ENCODE measurements around the gene TRIM13. TPM values are rescaled to one million over a fixed set of nuclear protein-coding genes. Genes with fewer than 3 reads are reported as not detected.

Gene TRIM13
- total and polyA plus RNA-seq, 2 of the 13 experiments (the other 11 are each of a cell fraction or from before 2014, with no cell fraction given) = 22.0 to 24.4 TPM

- TF ChIP-seq, protein P1, sequence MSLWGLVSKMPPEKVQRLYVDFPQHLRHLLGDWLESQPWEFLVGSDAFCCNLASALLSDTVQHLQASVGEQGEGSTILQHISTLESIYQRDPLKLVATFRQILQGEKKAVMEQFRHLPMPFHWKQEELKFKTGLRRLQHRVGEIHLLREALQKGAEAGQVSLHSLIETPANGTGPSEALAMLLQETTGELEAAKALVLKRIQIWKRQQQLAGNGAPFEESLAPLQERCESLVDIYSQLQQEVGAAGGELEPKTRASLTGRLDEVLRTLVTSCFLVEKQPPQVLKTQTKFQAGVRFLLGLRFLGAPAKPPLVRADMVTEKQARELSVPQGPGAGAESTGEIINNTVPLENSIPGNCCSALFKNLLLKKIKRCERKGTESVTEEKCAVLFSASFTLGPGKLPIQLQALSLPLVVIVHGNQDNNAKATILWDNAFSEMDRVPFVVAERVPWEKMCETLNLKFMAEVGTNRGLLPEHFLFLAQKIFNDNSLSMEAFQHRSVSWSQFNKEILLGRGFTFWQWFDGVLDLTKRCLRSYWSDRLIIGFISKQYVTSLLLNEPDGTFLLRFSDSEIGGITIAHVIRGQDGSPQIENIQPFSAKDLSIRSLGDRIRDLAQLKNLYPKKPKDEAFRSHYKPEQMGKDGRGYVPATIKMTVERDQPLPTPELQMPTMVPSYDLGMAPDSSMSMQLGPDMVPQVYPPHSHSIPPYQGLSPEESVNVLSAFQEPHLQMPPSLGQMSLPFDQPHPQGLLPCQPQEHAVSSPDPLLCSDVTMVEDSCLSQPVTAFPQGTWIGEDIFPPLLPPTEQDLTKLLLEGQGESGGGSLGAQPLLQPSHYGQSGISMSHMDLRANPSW (CRISPR knock-in tag; IDR thresholded peaks at IDR 0.05; ENCODE audit: borderline replicate concordance) = no peak
- TF ChIP-seq RFXAP (CRISPR knock-in tag; IDR thresholded peaks at IDR 0.05; ENCODE audit: borderline replicate concordance) = no peak
- TF ChIP-seq, protein P2, sequence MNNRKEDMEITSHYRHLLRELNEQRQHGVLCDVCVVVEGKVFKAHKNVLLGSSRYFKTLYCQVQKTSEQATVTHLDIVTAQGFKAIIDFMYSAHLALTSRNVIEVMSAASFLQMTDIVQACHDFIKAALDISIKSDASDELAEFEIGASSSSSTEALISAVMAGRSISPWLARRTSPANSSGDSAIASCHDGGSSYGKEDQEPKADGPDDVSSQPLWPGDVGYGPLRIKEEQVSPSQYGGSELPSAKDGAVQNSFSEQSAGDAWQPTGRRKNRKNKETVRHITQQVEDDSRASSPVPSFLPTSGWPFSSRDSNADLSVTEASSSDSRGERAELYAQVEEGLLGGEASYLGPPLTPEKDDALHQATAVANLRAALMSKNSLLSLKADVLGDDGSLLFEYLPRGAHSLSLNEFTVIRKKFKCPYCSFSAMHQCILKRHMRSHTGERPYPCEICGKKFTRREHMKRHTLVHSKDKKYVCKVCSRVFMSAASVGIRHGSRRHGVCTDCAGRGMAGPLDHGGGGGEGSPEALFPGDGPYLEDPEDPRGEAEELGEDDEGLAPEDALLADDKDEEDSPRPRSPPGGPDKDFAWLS (CRISPR knock-in tag; IDR thresholded peaks at IDR 0.05; ENCODE audit: borderline replicate concordance) = no peak
- TF ChIP-seq ZNF446 (CRISPR knock-in tag; IDR thresholded peaks at IDR 0.05) = 0 out of 2 replicates have a peak, but pooled peaks have one; percentile 36
- no peak for TF ChIP-seq PHF20 (CRISPR knock-in tag; IDR thresholded peaks at IDR 0.05)
- TF ChIP-seq ZNF776 (CRISPR knock-in tag; IDR thresholded peaks at IDR 0.05) = 0 out of 2 replicates have a peak, but pooled peaks have one; percentile 29
- no peak for TF ChIP-seq TRIM24 (CRISPR knock-in tag; IDR thresholded peaks at IDR 0.05)
- TF ChIP-seq LCORL (IDR thresholded peaks at IDR 0.05) = no peak
- TF ChIP-seq LCORL (CRISPR knock-in tag; IDR thresholded peaks at IDR 0.05) = no peak; the same call in none of the 2 replicates
- TF ChIP-seq, protein P3, sequence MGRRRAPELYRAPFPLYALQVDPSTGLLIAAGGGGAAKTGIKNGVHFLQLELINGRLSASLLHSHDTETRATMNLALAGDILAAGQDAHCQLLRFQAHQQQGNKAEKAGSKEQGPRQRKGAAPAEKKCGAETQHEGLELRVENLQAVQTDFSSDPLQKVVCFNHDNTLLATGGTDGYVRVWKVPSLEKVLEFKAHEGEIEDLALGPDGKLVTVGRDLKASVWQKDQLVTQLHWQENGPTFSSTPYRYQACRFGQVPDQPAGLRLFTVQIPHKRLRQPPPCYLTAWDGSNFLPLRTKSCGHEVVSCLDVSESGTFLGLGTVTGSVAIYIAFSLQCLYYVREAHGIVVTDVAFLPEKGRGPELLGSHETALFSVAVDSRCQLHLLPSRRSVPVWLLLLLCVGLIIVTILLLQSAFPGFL (CRISPR knock-in tag; IDR thresholded peaks at IDR 0.05) = no peak
- TF ChIP-seq RBFOX2 (IDR thresholded peaks at IDR 0.05; ENCODE audit: low read depth, low read length) = peak; percentile 77
- no peak for TF ChIP-seq FOXM1 (CRISPR knock-in tag; IDR thresholded peaks at IDR 0.05)
- 0 out of 2 replicates have a peak, but pooled peaks have one; percentile 41 for TF ChIP-seq ZNF30 (CRISPR knock-in tag; IDR thresholded peaks at IDR 0.05)
- TF ChIP-seq GRHL1 (CRISPR knock-in tag; conservative IDR thresholded peaks at IDR 0.05) = no peak
- no peak for TF ChIP-seq ELK4 (CRISPR knock-in tag; IDR thresholded peaks at IDR 0.05; ENCODE audit: borderline replicate concordance)
- TF ChIP-seq, protein P4, sequence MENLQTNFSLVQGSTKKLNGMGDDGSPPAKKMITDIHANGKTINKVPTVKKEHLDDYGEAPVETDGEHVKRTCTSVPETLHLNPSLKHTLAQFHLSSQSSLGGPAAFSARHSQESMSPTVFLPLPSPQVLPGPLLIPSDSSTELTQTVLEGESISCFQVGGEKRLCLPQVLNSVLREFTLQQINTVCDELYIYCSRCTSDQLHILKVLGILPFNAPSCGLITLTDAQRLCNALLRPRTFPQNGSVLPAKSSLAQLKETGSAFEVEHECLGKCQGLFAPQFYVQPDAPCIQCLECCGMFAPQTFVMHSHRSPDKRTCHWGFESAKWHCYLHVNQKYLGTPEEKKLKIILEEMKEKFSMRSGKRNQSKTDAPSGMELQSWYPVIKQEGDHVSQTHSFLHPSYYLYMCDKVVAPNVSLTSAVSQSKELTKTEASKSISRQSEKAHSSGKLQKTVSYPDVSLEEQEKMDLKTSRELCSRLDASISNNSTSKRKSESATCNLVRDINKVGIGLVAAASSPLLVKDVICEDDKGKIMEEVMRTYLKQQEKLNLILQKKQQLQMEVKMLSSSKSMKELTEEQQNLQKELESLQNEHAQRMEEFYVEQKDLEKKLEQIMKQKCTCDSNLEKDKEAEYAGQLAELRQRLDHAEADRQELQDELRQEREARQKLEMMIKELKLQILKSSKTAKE (CRISPR knock-in tag; IDR thresholded peaks at IDR 0.05; ENCODE audit: borderline replicate concordance) = no peak
- peak in 1 of 2 experiments; percentile 64; a peak in 2 of 4 replicates for TF ChIP-seq POLR2A (IDR thresholded peaks at IDR 0.05; ENCODE audit: insufficient read depth in 1 of 2, low read depth in 2 of 2, low read length in 2 of 2)
- TF ChIP-seq AGO1 (IDR thresholded peaks at IDR 0.05; ENCODE audit: low read depth, low read length, poor library complexity, severe bottlenecking) = no peak
Observed at GRCh38 chr13:49996161-49996915, 504 bp upstream of the TRIM13 start (continued).
